Raji (cell line): Measurements from ENCODE around the gene SLC1A7.

Experiments
- POLR2A ChIP-seq: IDR thresholded peaks from 2 replicates; pipeline ENCODE4 v1.6.1; 2011; ENCODE audit warnings: low read depth, low read length, control low read depth; ENCODE audit not compliant: insufficient read depth

The SLC1A7 gene

DNA sequence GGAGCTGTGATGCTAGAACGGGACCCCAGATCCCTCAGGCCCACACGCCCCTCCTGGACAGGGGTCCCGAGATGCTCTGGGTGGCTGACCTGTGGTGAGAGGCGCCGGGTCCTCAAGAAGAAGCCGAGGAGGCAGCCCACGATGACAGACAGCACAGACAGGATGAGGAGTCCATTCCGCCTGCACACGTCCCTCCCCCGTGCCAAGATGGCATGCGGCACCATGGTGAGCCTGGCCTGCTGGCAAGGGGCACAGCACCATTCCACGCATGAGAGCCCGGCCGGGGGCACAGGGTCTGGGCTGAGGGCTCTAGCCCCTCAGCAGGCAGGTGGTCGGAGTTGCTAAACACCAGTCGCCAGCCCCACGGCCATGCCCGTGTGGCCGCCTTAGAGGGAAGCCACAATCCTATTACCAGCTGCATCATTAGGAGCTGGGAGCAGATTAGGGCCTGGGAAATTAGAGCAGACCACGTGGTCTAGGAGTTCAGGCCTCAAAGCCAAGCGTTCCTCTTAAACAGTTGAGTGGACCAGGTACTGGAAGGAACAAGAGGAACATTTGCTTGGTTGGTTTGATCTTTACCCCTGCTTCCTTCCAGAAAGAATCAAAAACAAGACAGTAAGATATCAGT, at the start of gene SLC1A7:
SLC1A7 (minus strand) TSS at position 413 of the 628 bp plus-strand sequence; CDS start at position 224, 189 bp downstream.
- no peak for TF ChIP-seq POLR2A

DNA sequence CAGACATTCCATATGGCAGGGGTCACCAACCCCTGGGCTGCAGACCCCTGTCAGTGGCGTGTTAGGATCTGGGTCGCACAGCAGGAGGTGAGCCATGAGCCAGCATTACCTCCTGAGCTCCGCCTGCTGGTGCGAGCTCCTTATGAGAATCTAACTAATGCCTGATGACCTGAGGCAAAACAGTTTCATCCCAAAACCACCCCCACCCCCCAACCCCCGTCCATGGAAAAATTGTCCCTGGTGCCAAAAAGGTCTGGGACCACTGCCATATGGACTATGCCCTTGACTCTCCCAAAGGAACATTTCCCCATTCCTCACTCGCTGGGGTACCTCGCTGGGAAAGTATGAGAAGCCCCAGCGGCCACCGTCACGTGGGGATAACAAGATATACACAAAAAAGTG, 47.8 kb upstream of the SLC1A7 start:
- no peak for TF ChIP-seq POLR2A

DNA sequence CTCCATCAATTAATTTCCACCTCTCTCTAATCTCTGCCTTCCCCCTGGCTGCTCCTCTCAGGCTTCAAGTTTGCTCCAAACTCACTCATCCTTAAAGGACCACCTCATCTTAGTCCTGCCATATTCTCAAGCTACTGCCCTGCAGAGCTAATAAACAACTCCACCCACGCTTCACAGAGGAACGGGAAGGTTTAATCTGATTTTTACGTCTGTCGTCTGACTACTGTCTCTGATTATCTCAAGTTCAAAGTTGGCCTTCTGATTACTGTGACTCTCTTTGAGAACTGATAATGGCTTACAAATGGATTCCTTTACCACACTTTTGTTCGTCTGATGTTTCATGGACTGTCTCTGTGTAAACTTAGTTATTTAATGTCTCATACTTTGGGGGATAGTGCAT, 46.6 kb upstream of the SLC1A7 start:
- TF ChIP-seq POLR2A = no peak

DNA sequence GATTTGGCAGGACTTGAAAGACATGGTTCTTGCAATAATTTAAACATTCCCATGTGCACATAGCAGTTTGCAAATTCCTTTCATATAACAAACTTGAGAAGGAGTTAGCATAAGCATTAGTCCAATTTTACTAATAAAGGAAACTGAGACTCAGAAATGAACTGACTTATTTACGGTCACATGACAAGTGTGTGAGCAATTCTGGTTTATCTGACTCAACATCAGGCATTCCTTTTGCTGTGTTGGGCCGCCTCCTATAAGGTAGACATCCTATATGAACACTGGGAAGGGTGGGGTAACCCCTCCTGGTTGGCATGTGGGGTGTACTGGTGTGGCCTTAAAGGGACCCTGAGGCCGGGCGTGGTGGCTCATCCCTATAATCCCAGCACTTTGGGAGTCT, 45.7 kb upstream of the SLC1A7 start:
- TF ChIP-seq POLR2A = no peak

DNA sequence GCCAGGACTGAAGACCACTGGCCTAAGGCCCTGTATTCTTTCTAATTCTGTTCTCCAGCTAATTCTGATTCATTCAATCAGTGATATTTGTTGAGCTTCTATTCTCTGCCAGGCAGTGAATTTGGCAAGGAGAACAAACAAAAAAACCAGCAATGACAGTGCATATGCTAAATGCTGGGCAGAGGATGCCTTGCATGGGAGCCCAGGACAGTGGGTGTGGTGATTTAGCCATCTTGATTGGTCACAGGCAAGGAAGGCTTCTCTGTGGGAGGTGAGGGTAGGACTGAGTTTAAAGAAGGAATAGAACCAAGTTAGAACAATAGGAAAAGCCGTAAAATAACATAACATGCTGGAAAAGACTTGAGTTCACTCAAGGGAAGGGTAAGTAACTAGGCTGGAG, 45.0 kb upstream of the SLC1A7 start:
- TF ChIP-seq POLR2A = no peak

DNA sequence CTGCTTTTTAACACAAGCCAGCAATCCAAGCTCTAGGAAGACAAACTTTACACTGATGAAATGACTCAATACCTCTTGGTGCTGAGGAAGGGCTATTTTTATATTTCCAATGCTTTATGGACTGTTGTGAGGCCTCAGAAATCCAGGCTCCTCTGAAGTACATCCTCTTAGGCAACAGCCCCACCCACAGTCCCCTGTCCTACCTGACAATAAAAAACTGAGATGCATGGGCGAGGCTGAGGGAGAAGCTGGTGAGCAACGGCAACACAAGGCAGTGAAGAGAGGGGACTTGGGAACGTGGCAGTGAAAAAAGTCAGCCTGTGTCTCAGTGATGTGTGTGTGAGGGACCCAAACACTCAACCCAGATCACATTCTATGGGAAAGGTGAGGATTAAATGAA, 44.1 kb upstream of the SLC1A7 start:
- TF ChIP-seq POLR2A = no peak

DNA sequence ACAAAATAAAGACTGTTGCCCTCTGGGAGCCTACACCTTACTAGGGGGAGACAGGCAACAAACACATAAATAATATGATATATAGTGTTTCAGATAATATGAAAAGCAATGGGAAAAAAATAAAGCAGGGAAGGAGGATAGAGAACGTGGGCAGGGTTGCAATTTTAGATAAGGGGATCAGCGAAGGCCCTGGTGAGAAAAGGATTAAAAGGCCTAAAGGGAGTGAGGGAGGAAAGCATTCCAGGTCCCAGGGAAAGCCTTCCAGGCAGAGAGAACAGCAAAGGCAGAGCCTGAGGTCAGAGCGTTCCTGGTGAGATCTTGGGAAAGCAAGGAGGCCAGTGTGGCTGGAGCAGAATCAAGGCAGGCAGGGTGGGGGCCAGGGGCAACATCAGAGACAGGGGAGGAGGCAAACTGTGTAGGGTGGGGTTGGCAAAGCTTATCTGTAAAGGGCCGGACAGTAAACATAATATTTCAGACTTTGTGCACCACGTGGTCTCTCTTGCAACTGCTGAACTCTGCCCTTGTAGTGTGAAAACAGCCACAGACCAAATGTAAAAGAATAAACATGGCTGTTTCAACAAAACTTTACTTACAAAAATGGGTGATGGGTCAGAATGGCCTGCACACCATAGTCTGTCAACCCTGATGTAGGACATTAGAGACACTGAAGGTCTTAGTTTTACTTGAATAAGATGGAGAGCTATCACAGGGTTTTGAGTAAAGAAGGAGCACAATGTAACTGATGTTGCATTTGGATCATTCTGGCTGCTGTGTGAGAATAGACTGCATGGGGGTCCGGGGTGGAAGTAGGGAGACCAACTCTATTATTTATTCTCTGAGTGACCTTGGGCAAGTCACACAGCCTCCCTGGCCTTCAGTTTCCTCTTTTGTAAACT, 40.9 kb upstream of the SLC1A7 start:
- no peak for TF ChIP-seq POLR2A

DNA sequence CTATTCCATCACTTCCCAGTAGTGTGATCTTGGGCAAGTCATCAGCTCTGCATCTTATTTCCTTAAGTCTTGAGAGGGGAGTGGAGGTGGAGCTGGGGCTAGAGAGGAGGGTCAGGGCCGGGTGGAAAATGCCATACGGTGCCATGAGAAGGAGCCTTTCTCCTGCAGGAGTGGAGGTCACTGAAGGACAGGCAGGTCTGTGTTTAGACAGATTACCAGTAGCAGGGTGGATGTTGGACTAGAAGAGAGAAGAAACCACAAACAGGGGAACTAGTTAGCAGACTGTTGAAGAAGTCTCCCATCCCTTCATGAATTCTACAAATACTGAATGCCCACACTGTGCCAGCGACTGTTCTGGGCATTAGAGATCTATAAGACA, 40.3 kb upstream of the SLC1A7 start:
- no peak for TF ChIP-seq POLR2A

DNA sequence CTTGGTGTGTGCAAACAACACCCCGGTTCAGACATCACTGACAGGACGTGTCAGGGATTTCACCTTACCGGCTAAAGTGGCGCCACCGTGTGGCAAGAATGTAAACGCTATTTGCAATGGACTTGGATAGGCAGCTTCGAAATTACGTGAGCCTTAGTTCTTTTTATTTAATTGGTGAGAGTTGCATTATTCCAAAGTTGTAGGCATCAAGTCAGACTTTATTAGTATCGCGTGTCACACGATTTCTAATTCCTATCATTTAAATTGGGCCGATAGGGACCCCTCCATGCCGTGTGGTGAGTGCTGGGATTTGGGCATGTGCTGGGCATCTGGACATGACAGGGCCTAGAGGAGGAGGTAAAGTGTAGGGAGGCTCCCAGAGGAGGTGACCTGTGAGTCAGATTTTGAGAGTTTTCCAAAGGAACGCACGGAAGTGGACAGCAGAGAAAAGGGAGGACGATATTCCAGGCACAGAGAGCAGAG, 39.7 kb upstream of the SLC1A7 start:
- TF ChIP-seq POLR2A = no peak

DNA sequence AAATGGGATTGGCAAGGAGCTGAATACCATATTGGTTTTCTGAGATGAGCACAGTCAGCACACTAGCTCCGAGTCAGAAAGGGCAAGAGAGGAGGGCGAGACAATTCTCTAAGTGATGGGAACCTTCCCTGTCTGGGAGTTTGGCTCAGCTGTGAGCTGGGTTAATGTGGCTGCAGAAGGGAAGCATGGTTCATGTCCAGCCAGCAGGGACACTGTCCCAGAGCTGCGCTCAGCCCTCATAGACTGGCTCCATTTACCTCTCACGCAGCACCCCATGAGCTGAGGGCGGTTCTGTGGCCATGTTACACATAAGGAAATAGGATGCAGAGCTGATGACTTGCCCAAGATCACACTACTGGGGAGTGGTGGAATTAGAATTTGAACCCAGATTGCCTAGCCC, 38.5 kb upstream of the SLC1A7 start:
- no peak for TF ChIP-seq POLR2A

DNA sequence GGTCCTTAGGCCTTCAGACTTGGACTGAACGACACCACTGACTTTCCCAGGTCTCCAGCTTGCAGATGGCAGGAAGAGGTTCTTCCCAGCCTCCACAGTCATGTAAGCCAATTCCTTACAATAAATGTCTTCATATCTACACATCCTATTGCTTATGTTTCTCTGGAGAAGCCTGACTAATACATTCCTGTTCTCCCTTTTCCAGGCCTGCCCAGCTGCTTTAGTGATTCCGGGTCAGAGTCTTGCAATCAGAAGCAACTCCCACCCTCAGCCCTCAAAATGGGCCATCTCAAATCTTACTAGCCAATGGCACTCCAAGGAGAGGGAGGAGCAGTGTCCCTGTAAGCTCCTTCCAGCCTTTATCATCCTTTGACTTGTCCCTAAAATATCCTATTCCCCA, 37.8 kb upstream of the SLC1A7 start:
- TF ChIP-seq POLR2A = no peak

DNA sequence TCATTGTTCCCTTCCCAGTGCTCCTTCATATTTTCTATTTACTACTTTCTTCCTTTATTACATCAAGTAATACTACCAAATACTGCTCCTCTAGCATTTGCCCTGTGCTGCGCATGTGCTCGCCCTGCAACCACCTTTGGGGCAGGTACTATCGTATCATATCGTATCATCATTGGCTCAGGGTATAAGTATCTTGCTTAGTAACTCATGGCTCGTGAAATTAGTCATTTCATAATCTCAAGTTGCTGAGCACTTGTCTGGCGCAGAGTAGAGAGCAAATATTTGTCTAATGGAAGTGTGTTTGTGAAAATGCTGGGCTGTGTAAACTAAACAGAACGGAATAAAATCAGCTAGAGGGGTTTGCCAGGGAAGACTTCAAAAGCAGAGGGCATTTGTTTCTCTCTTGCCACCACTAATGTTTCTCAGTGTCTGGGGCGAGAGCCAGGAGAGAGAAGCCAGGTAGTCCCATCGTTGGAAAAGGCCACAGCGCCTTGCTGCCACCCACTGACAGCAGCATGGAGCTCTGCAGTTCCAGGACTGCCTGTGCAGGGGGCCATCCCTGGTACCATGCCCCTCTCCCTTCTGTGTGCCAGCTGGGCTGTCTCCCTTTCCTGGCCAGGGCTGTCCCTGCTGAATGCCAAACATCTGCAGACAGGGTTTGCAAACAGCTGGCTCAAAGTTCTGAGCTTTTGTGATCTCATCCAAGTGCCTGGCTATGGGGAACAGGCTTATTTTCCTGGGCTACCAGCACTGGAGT, 34.2 kb upstream of the SLC1A7 start:
- TF ChIP-seq POLR2A = no peak

DNA sequence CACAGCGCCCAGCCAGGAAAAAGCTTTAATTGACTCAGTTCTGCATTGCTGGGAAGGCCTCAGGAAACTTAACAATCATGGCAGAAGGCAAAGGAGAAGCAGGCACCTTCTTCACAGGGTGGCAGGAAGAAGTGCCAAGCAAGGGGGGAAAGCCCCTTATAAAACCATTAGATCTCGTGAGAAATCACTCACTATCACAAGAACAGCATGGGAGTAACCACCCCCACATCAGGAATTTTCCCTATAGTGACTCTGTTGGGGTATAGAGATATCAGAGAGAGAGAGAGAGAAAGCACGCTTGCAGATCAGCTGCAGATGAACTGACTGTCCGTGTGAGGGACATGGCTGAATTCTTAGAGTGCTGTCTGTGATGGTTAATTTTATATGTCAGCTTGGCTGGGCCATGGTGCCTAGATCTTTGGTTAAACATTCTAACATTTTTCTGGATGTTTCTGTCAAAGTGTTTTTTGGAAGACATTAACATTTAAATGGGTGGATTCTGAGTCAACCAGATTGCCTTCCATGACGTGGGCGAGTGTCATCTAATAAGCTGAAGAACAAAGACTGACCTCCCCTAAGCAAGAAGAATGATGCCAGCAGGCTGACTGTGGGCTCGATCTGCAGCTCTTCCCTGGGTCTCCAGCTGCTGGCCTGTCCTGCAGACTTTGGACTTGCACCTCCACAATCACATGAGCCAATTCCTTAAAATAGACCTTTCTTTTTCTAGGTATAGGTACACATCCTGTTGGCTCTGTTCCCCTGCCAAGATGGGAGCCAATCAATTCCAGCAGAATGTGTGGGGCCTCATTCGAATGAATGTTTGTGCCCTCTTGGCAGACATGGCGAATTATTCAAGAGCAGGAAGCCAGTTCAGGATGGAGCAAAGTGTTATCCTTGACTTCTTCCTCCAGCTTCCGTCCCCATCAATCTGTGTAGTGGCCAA, 32.8 kb upstream of the SLC1A7 start:
- TF ChIP-seq POLR2A = no peak

DNA sequence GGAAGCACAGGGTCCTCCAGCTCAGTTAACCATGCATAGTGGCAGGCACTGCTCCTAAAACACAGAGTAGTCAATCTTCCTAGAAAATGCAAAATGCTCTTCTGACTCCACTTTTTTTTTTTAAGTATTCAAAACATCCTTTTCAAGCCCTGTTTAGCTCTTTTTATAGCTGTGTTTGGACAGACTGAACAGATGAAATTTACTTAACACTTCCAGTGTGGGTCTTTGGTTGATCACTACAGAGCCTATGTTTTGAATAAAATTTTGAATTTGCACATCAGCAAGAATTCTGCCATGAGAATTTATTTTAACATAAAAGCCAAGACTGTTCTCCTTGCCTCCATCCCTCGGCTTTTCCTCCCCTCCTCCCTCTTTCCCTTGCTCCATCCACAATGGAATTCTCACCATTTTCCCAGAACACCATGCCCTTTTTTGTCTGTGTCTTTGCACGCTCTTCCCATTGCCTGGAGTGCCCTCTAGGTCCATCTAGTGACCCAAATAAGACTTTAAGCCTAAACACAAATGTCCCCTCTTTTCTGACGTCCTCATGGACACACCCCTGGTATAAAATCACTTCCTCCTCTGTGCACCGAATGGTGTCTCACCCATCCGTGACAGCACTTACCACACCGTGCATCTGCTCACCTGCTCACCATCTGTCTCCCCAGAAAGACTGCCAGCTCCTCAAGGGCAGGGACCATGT, 30.1 kb upstream of the SLC1A7 start:
- TF ChIP-seq POLR2A = no peak

DNA sequence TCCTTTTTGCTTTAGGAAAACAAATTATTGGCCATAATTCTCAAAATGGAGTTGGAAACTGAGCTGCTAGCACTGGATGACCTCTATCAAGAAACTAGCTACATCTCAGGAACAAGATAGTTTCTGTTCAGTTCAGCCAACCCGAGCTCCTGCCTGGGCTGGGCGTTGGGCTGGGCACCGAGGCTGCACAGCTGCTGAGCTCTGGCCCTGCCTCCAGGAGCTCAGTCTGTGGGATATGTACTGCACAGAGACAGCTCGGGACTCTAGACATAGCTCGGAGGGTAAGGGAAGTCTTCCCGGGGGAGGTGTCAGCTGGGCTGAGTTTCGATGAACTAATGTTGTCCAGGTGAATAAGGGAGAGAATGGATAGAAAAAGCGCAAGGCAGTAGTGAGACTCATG, 24.5 kb upstream of the SLC1A7 start:
- TF ChIP-seq POLR2A = no peak

DNA sequence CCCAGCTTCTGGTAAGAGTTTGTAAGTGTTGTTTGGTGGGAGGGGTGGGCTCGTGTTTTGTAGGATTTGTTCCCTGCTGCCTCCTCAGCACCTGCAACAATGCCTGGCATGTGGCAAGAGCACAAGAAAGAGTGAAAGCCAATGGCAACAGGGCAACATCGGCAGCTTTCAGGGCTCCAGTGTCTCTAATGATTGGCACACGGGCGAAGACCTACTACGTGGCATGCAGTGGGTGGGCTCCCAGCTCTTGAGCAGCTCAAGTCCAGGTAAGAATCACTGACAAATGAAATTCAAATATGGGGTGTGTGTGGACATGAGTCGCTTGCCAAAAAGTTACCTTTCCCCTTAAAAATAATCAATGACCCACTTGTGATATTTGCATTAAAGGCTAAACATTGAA, 23.9 kb upstream of the SLC1A7 start:
- no peak for TF ChIP-seq POLR2A
